ENCODE measurements around the gene STAB2.
A peak's percentile ranks its signal among the peaks of the same experiment; 100 is the strongest.

Gene STAB2

GRCh38 chr12:103758310-103759089, 171.4 kb downstream of the STAB2 start:
- DNase-seq, result no peak

DNA sequence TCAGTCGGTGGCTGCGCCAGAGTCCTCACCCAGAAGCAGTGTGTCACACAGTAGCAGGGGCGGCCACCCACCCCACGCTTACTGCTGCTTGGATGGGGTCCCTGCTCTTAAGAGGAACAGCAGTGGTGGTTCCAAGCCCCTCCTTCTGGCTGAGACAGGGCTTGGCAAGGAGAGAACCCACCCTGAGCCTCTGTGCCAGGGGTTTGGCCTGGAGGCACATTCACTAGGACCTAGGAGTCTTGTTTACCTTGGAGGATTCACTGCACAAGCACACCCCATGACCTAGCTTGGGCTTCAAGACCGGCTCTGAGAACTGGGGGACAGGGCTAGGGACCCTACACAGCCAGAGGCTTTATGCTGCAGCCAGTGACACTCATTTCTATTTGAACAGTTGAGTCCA, 175.4 kb downstream of the STAB2 start:
- no peak for DNase-seq

DNA sequence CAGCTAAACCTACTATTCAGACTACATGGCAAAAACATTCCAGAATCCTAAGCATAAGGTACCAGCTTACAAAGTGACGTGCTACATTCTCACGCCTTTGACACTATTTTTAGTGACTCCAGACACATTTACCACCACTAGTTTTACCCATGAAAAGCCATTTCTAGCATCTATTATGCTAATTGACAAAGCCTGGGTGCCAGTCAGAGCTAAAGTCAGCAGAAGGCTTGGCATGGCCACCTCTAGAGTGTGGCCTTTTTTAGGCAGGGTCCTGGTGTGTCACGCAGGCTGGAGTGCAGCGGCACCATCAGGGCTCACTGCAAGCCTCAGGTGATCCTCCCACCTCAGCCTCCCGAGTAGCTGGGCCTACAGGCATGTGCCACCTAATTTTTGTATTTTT, 178.2 kb downstream of the STAB2 start:
- no peak for DNase-seq

DNA sequence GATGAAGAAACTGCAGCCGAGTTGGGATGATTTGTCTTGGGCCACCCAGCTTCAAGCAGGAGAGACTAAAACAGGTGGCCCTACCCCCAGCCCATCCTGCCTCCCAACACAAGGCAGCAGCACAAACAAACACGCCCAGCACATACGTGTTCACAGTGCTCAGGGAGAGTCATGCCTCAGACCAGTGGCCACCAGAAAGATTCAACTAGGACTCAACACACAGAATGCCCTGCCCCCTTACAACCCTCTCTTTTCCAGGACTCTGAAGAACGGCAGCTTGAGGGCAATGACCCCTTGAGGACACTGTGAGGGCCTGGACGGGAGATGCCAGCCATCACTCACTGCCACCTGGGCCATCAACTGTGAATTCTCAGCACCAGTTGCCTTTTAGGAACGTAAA, 179.0 kb downstream of the STAB2 start:
- DNase-seq, result no peak

- DNase-seq, result no peak
Measured at GRCh38 chr12:103768467-103769123, 181.5 kb downstream of the STAB2 start.

GRCh38 chr12:103769240-103769945, 182.3 kb downstream of the STAB2 start:
- no peak for DNase-seq

GRCh38 chr12:103771466-103771865, 184.4 kb downstream of the STAB2 start:
- peak; percentile 8 for DNase-seq

GRCh38 chr12:103772367-103773108, 185.5 kb downstream of the STAB2 start:
- DNase-seq, result no peak

DNA sequence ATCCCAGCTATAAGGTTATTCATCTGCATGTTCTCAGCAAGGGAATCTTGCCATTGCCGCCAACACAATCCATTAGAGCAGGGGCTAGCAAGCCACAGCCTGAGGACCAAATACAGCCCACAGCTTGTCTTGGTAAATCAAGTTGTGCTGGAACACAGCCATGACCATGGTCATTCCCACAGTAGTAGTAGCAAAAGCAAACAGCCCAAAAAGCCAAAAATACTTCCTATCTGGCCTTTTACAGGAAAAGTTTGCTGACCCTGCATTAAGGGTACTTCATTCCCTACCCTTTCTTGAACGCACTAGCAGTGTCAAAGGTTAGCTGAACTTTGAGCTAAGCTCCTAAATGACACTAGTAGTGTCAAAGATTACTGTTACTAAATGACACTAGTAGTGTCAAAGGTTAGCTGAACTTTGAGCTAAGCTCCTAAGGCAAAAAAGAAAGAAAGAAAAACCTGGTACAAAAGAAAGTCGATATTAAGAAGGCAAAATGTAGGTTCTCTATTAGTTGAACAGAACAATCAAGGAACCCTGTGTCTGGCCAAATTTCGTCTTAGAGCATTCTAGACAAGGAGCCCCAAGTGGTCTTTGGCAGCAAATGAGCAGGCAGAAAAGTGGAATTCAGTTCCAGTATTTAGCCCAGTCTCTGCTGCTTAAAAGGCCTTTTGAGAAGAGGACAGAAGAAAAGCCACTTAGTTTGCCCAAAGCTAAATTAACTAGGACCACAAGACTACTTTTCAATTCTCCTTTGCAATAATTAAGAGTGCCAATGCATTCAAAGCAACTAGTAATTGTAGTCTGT, 186.2 kb downstream of the STAB2 start:
- no peak for DNase-seq

DNA sequence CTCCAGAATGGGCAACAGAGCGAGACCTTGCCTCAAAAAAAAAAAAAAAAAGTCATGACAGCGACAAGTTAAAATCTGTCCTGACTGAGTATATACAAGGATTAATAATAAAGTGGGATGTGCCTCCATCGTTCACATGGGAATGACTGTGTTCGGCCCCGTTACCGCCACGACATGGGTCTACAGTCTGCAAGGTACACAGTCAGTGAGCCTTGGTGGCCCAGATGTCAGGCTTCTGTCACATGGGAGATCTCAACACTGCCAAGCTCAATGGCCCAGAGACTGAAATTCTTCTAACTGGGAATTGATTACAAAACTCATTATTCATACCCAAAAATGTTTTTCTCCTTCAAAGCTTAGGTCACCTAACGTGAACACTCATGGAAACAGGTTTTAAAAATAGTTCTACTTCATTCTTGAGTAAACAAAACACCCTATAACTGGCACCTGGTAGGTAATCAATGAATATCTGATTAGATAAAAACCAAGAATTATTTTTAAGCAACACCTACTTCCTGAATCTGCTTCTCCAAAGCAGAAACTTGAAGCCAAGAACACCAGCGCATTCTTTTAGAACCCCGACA, 188.0 kb downstream of the STAB2 start:
- DNase-seq, result no peak

- no peak for DNase-seq
Measured at GRCh38 chr12:103778781-103779180, 191.7 kb downstream of the STAB2 start.

- DNase-seq, result no peak
Measured at GRCh38 chr12:103779410-103780092, 192.5 kb downstream of the STAB2 start.

DNA sequence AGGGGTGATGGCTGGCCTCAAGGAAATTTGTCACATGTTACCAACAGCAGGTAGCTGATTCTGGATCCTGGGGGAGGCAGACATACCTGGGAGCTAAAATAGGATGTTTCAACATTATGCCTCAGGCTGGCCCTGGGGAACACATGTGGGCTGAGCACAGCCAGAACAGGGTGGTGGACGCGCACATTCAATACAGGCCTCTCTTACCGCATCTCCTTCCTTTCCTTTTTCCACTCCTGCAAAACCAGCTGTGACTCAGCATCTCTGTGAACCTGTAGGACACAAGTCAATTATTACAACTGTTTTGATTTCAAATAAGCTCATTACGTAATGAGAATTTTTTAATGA, 193.0 kb downstream of the STAB2 start:
- DNase-seq, result no peak

DNA sequence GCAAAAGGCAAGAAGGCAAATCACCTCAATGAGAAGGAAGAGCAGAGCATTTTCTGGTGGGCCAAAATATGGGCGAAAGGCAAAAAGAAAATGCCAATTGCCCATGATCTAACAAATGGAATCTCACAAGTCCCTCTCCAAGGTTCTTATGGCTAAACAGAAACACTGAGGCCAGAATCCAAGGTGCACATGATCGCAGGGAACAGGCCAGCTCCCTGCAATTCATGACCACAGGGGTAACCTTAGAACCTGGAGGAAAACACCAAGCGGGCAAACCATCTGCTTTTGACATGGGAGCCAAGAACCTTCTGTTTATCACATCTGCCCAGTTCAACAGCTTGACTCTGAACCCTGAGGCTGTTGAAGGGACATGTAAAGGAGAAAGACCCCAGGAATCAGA, 193.9 kb downstream of the STAB2 start:
- no peak for DNase-seq

GRCh38 chr12:103782399-103782798, 195.3 kb downstream of the STAB2 start:
- no peak for DNase-seq

DNA sequence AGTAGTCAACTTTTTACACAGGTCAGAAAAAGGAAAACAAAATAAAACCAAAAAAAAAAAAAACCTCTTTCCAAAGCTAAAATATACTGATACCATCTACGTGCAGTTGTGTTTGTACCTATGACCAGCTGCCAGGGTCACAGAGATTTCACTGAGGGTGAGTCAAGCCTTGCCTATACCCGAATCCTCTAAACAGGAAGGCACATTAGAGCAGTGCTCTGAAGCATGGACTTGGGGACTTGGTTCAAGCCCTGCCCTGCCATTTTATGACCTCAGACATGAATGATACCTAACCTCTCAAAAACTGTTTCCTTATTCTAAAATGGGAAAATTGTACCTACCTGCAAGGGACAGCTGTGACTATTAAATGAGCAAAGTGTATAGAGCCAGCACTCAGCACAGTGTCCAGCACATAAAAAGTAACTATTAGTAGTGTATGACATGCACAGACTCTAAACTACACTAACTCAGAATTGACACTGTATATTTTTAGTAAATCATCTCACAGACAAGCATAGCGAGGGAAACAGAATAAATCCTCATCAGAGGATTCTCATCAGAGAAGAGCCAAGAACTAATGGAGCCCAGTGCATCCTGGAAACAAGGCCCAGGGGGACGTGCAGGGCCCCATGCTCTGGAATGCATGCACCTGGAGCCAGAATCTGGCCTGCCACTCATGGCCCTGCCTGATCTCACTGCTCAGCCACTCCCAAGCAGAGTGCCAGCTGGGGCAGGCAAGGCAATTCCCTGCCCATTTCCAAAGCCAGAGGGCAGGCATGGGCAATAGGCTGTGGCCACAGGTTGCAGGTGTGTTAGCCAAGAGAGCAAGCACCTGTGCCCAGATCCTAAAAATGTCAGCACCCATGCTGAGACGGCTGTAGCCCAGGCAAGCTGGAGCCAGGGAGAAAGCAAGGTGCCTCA, 196.9 kb downstream of the STAB2 start:
- DNase-seq, result no peak

DNA sequence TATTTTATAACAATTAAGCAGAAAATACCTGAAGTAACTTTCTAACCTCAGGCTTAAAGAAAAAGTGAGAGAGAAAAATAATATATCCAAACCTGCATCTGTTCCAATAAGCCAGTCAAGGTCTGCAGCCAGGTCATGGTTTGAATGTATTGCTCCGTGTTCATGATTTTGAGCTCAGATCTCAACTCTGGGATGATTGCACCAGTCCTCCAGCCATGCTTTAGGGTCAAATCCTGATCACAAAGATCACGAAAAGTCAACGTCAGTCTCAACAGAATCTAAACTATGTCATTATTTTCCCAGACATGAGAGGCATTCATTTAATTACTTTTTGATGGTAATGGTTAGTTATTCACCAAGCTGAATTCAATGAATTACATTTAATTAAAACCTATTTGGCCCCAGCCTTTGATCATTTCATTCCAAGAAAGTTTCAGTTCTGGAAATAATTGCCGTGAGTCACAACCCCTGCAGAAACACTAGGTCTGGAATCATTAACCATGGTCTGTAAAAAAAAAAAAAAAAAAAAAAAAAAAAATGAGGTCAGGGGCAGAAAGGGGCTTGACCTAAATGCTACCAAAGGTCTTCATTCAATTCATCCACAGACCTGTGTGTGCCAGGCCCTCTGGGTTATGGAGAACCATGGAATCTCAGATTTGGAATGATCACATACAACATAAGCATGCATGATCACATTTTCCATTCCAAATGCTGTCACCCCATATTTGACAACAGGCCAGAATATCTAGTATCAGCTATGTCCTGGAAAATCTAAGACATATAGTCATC, 198.4 kb downstream of the STAB2 start:
- DNase-seq, result no peak

GRCh38 chr12:103786201-103786600, 199.1 kb downstream of the STAB2 start:
- no peak for DNase-seq

DNA sequence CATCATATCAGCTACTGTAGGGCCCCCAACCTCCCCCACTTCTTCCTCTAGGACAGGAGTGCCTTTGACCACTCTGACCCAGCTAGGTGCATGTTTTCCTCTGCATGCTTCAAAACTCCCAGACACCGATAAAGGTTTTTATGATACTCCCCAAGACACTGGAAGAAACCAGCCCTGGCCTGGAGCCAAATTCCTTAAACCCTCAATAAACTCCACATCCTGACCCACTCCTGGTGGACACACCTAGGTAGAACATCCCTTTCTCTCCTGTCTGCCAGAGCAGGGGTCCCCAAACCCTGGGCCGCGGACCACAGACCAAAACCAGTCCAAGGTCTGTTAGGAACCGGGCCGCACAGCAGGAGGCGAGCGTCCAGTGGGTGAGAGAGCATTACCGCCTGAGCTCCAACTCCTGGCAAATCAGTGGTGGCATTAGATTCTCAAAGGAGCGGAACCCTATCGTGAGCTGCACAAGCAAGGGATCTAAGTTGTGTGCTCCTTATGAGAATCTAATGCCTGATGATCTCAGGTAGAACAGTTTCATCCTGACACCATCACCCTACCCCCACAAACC, 204.4 kb downstream of the STAB2 start:
- DNase-seq, result no peak

Measured in CD4-positive, alpha-beta T cell treated with Interferon gamma for 1 hour (primary cell).